OCI-LY7 (cell line): ENCODE measurements around the gene AGMO.

ENCODE experiments used
- CTCF ChIP-seq: fragments of 200-600 bp; sonication (generic); conservative IDR thresholded peaks from 2 replicates; pipeline ENCODE4 v1.5.1; 2014; ENCODE audit warnings: mild to moderate bottlenecking, antibody characterized with exemption, low read length, moderate library complexity, mixed read lengths
- EZH2phosphoT487 ChIP-seq: fragments of 200-600 bp; sonication (generic); IDR thresholded peaks from 2 replicates; pipeline ENCODE4 v1.6.1; 2018; ENCODE audit warnings: low read depth, borderline replicate concordance, mild to moderate bottlenecking, mixed run types, antibody characterized with exemption, low read length, moderate library complexity, mixed read lengths

- TF ChIP-seq CTCF (no peak), EZH2phosphoT487 (no peak)
Measured at GRCh38 chr7:15498465-15498864, 63.4 kb downstream of the AGMO start.
